Measurements from ENCODE around the gene CFAP97D1.

CFAP97D1 gene

DNA sequence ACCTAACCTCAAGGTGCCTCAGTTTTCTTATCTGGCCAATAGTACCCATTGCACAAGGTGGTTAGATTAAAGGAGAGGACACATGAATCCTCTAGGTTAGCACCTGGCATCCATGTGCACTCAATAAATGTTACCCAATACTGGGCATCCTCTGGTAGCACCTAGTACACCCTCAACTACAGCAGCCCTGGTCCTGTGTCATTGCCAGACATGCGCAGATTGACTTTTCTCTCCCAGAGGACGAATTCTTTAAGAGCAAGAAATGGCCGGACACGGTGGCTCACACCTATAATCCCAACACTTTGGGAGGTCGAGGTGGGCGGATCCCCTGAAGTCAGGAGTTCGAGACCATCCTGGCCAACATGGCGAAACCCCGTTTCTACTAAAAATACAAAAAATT is 8.8 kb upstream of the CFAP97D1 start:
- Histone ChIP-seq H3K27me3 (no peaks in the 10 kb centered on the region), H3K4me1 (ENCODE audit: control insufficient read depth in 1 of 2, insufficient read depth in 1 of 2, low read depth in 1 of 2, low read length in 1 of 2) (peaks cover 29 to 48% of the 10 kb centered on the region in 2 experiments), H3K36me3 (no peaks in the 10 kb centered on the region), H3K9me3 (no peaks in the 10 kb centered on the region), H3K27ac (no peak overlapping the region), H3K4me3 (ENCODE audit: low read depth in 1 of 2, low read length in 1 of 2) (no peak overlapping the region)
- no peak for TF ChIP-seq CTCF (IDR thresholded peaks at IDR 0.05)

DNA sequence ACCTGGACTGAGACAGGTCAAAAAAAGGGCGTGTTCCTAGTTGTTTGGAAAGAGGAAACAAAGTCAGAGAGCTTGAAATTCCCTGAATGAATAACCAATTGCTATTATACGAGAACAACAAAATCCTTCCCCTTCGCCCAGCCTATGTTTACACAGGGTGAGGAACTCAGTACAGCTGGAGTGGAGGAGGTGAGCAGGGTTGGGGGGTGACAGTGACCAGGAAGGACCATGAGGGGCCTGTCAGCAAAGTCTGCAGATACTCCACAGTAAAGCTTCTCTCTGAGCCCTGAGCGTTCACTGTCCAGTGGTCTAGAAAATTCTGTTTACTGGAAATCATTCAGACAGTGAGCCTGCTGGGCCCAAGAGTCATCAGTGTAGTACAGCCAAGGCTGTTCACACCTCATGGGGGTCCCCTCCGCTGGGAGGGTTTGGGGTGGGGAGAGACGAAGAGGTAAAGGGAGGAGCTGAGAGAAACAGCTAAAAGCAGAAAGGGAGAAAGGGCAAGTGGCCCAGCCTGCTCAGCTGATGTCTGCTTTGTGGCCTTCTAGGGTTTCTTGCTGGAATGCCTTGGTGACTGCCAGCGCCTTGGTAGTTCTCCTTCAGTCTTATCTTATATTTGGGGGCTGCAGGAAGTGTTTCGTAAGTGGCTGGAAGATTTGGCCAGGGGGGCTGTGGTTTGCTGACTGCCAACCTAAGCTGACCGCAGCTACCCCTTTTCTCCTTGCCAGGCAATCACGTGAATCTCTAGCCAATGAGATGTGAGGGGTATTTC is 7.2 kb upstream of the CFAP97D1 start:
- Histone ChIP-seq H3K27me3 (no peaks in the 10 kb centered on the region), H3K36me3 (no peaks in the 10 kb centered on the region), H3K4me1 (ENCODE audit: control insufficient read depth in 1 of 2, insufficient read depth in 1 of 2, low read depth in 1 of 2, low read length in 1 of 2) (peaks cover 30 to 51% of the 10 kb centered on the region in 2 experiments), H3K4me3 (ENCODE audit: low read depth in 1 of 2, low read length in 1 of 2) (peak overlapping the region; percentile 4 to 20), H3K9me3 (no peaks in the 10 kb centered on the region), H3K27ac (peak overlapping the region; percentile 80)
- TF ChIP-seq CTCF (IDR thresholded peaks at IDR 0.05), result no peak

GRCh38 chr17:43774304-43775250 is 5.7 kb upstream of the CFAP97D1 start:
- TF ChIP-seq CTCF (IDR thresholded peaks at IDR 0.05), result no peak
- peaks cover 6% of the 10 kb centered on the region for H3K27me3 ChIP-seq
- peaks cover 34 to 51% of the 10 kb centered on the region in 2 experiments for H3K4me1 ChIP-seq (ENCODE audit: control insufficient read depth in 1 of 2, insufficient read depth in 1 of 2, low read depth in 1 of 2, low read length in 1 of 2)
- H3K9me3 ChIP-seq, result no peaks in the 10 kb centered on the region
- H3K27ac ChIP-seq, result no peak overlapping the region
- no peaks in the 10 kb centered on the region for H3K36me3 ChIP-seq
- no peak overlapping the region for H3K4me3 ChIP-seq (ENCODE audit: low read depth in 1 of 2, low read length in 1 of 2)

DNA sequence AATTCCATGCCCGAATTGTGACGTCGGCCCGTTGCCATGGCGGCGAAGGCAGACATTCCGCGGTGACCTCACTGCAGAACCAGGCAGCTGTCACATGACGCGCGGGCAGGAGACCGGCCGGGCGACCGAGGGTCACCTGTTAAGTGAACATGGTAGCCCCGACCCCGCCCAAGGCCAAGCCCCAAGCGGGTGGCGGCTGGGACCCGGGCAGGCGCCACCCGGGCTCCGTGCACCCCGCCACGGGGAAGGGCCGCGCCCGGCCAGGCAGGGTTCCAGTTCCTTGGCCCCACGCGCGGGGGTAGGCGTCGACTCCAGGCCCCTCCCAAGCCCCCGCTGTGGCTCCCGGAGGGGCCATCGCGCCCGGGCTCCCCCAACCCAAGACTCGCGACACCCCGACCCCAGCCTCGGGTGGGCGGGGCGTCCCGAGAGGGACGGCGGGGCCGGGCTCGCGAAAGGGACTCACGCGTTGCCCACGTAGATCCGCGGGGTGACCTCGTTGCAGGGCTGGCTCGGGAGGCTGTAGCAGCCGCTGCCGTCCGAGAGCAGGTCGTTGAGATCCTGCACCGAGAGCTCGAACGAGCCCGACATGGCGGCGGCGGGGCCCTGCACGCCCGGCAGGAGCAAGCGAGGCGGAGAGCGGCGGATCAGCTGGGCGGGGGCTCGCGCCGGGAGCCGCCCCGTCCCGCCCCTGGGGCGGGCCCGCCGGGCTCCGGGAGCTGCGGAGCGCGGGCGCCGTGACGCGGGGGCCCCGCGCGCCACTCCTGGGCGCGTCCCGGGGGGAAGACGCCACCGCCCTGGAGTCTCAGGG is 1.7 kb upstream of the CFAP97D1 start, which contains the start of gene DUSP3:
TSS of gene DUSP3 (minus strand) at position 641 of the 808 bp plus-strand sequence. CDS start at position 588, 53 bp downstream.
- Histone ChIP-seq H3K27me3 (peaks cover 25% of the 10 kb centered on the region), H3K4me3 (ENCODE audit: low read depth in 1 of 2, low read length in 1 of 2) (peak within 1 kb of the TSS; percentile 80 to 93)

More for the DNA sequence above, 1.7 kb upstream of the CFAP97D1 start, which contains the start of gene DUSP3:
- peaks cover 24 to 38% of the 10 kb centered on the region in 2 experiments for H3K4me1 ChIP-seq (ENCODE audit: control insufficient read depth in 1 of 2, insufficient read depth in 1 of 2, low read depth in 1 of 2, low read length in 1 of 2)
- no peaks in the 10 kb centered on the region for H3K36me3 ChIP-seq
- H3K27ac ChIP-seq, result peak within 1 kb of the TSS; percentile 59
- H3K9me3 ChIP-seq, result no peaks in the 10 kb centered on the region
- no peak for TF ChIP-seq CTCF (IDR thresholded peaks at IDR 0.05)

All from neutrophil (primary cell).